Ishikawa (cell line): ENCODE results near the gene SEC61A1.
A peak's percentile ranks its signal among the peaks of the same experiment; 100 is the strongest.

Source experiments
- CEBPB ChIP-seq: IDR thresholded peaks from 2 replicates; pipeline ENCODE4 v1.6.1; 2012
- MAX ChIP-seq: IDR thresholded peaks from 2 replicates; pipeline ENCODE4 v1.6.1; 2012
- RAD21 ChIP-seq: IDR thresholded peaks from 2 replicates; pipeline ENCODE4 v1.6.1; 2012; ENCODE audit warnings: low read depth
- REST ChIP-seq: IDR thresholded peaks from 2 replicates; pipeline ENCODE4 v1.6.1; 2012; ENCODE audit warnings: low read depth, mild to moderate bottlenecking
- TCF12 ChIP-seq: IDR thresholded peaks from 2 replicates; pipeline ENCODE4 v1.6.1; 2012; ENCODE audit warnings: low read depth
- TEAD4 ChIP-seq: IDR thresholded peaks from 2 replicates; pipeline ENCODE4 v1.6.1; 2012
- USF1 ChIP-seq: IDR thresholded peaks from 2 replicates; pipeline ENCODE4 v1.6.1; 2012

GRCh38 chr3:128011140-128011539, 41.1 kb upstream of the SEC61A1 start:
- TF ChIP-seq RAD21 (peak; percentile 55), CEBPB (no peak), TEAD4 (no peak), MAX (no peak), REST (no peak), TCF12 (no peak), USF1 (no peak)
